ENCODE data around the gene CTSH. TPM values are rescaled to one million over a fixed set of nuclear protein-coding genes. Genes with fewer than 3 reads are reported as not detected.

Gene CTSH
- total and polyA plus RNA-seq, 2 of the 13 experiments (the other 11 are each of a cell fraction or from before 2014, with no cell fraction given), result 265 to 653 TPM

DNA sequence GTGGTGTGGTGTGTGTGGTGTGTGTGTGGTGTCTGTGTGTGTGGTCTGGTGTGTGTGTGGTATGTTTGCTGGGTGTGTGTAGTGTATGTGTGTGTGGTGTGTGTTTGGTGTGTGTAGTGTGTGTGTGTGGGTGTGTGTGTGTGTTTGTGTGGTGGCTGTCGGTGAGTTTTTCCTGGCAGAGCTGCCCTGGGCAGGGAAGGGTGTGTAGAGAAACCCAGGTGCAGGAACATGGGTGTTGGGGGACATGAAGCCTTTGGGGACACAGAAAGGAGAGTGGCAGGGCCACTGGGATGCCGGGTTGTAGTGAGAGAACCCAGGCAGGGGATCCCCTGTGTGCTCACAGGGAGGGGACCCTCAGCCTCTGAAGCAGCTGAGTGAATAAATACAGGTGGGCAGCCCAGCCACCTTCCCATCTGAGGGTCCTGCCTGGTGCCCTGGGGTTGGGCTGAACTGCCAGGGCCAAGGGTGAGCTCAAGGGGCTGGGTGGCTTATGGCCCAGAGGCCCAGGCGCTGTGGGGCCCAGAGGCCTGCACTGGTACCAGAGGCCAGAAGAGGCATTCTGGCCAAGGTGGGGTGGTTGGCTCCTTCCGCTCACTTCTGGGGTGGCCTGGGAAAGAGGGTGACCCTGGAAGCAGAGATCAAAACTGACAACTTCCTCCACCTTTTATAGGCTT lies 48.5 kb upstream of the CTSH start:
- intact Hi-C loops (cut with micrococcal nuclease; ENCODE audit: unreplicated experiment), result loop anchor here (10.0 kb wide), 1 partner anchor 49 kb away; the partner anchor contains the start of gene CTSH
- TSS peak; percentile 98 for BruUV-seq (replicated peaks)
- Histone ChIP-seq H3K4me1 (ENCODE audit: insufficient read depth, low read length) (peaks cover 100% of the 10 kb centered on the region), H4K20me1 (ENCODE audit: insufficient read depth, low read length) (no peaks in the 10 kb centered on the region), H3K4me2 (ENCODE audit: low read depth, low read length) (peak overlapping the region; percentile 71), H3K79me2 (ENCODE audit: insufficient read depth, low read length) (no peaks in the 10 kb centered on the region), H3K9me3 (ENCODE audit: low read length) (no peaks in the 10 kb centered on the region), H3K4me3 (replicated peaks in 1 of 3; ENCODE audit: insufficient read depth in 1 of 3, low read depth in 2 of 3, low read length in 3 of 3) (peak overlapping the region in 1 of 3 experiments; percentile 52; a peak in 2 of 6 replicates), H3K27me3 (ENCODE audit: control insufficient read depth in 1 of 2, insufficient read depth in 2 of 2, low read length in 2 of 2) (no peaks in the 10 kb centered on the region), H3K36me3 (replicated peaks in 1 of 2; ENCODE audit: control insufficient read depth in 1 of 2, insufficient read depth in 2 of 2, low read length in 2 of 2) (no peaks in the 10 kb centered on the region), H3K9ac (ENCODE audit: insufficient read depth, low read depth, low read length) (peak overlapping the region; percentile 95), H3K27ac (ENCODE audit: extremely low read length, insufficient read depth, low read length) (peak overlapping the region; percentile 100), H2AFZ (ENCODE audit: low read length) (no peak overlapping the region)
- in situ Hi-C loops (cut with HindIII; ENCODE audit: extremely low pct_ligation_motif_present, low pct_unique_long_range_greater_than_20kb), result no loop called here
- no peak for FAIRE-seq
- peak; percentile 55 for ATAC-seq
- ChIA-PET CTCF (ENCODE audit: low intra/inter-chr PET ratio, low total read pairs) (no interaction called here), POLR2A (interaction anchor here (0.8 to 2.7 kb wide), 16 partner anchors 7 to 120 kb away, joined by 3 to 26 read pairs (median 10); partner anchors contain the start of genes CTSH and MORF4L1)
- 21% methylated on average over 4 of the region's 4 CpGs for WGBS (ENCODE audit: low lambda C conversion rate)
- no peak for DNase-seq (ENCODE audit: low spot score)
- TF ChIP-seq, protein P1, sequence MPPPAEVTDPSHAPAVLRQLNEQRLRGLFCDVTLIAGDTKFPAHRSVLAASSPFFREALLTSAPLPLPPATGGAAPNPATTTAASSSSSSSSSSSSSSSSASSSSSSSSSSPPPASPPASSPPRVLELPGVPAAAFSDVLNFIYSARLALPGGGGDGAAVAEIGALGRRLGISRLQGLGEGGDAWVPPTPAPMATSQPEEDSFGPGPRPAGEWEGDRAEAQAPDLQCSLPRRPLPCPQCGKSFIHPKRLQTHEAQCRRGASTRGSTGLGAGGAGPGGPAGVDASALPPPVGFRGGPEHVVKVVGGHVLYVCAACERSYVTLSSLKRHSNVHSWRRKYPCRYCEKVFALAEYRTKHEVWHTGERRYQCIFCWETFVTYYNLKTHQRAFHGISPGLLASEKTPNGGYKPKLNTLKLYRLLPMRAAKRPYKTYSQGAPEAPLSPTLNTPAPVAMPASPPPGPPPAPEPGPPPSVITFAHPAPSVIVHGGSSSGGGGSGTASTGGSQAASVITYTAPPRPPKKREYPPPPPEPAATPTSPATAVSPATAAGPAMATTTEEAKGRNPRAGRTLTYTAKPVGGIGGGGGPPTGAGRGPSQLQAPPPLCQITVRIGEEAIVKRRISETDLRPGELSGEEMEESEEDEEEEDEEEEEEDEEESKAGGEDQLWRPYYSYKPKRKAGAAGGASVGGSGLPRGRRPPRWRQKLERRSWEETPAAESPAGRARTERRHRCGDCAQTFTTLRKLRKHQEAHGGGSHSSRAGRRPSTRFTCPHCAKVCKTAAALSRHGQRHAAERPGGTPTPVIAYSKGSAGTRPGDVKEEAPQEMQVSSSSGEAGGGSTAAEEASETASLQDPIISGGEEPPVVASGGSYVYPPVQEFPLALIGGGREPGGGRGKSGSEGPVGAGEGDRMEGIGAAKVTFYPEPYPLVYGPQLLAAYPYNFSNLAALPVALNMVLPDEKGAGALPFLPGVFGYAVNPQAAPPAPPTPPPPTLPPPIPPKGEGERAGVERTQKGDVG (CRISPR knock-in tag; IDR thresholded peaks at IDR 0.05; ENCODE audit: borderline replicate concordance), result no peak
- TF ChIP-seq, protein P2, sequence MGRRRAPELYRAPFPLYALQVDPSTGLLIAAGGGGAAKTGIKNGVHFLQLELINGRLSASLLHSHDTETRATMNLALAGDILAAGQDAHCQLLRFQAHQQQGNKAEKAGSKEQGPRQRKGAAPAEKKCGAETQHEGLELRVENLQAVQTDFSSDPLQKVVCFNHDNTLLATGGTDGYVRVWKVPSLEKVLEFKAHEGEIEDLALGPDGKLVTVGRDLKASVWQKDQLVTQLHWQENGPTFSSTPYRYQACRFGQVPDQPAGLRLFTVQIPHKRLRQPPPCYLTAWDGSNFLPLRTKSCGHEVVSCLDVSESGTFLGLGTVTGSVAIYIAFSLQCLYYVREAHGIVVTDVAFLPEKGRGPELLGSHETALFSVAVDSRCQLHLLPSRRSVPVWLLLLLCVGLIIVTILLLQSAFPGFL (CRISPR knock-in tag; IDR thresholded peaks at IDR 0.05), result 0 out of 2 replicates have a peak, but pooled peaks have one; percentile 11
- TF ChIP-seq, protein P3, sequence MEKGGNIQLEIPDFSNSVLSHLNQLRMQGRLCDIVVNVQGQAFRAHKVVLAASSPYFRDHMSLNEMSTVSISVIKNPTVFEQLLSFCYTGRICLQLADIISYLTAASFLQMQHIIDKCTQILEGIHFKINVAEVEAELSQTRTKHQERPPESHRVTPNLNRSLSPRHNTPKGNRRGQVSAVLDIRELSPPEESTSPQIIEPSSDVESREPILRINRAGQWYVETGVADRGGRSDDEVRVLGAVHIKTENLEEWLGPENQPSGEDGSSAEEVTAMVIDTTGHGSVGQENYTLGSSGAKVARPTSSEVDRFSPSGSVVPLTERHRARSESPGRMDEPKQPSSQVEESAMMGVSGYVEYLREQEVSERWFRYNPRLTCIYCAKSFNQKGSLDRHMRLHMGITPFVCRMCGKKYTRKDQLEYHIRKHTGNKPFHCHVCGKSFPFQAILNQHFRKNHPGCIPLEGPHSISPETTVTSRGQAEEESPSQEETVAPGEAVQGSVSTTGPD (CRISPR knock-in tag; IDR thresholded peaks at IDR 0.05), result peak; percentile 1; the same call in 1 of the 2 replicates
- TF ChIP-seq RBFOX2 (IDR thresholded peaks at IDR 0.05; ENCODE audit: low read depth, low read length) (peak; percentile 73), ZMAT3 (CRISPR knock-in tag; conservative IDR thresholded peaks at IDR 0.05) (0 out of 2 replicates have a peak, but pooled peaks have one; percentile 14), ZSCAN30 (CRISPR knock-in tag; IDR thresholded peaks at IDR 0.05) (no peak), ZNF558 (CRISPR knock-in tag; IDR thresholded peaks at IDR 0.05; ENCODE audit: borderline replicate concordance) (no peak; the same call in 1 of the 2 replicates), HDAC6 (IDR thresholded peaks at IDR 0.05; ENCODE audit: low read depth, low read length) (no peak), ZNF672 (CRISPR knock-in tag; IDR thresholded peaks at IDR 0.05) (peak; percentile 30; the same call in 1 of the 2 replicates), U2AF1 (optimal IDR thresholded peaks at IDR 0.05; ENCODE audit: low read depth, low read length) (peak; percentile 46), SP4 (CRISPR knock-in tag; IDR thresholded peaks at IDR 0.05) (no peak), RCOR2 (CRISPR knock-in tag; IDR thresholded peaks at IDR 0.05) (no peak), CHD4 (IDR thresholded peaks at IDR 0.05; ENCODE audit: borderline replicate concordance, low read length) (no peak; the same call in 1 of the 2 replicates)
- TF ChIP-seq, protein P4, sequence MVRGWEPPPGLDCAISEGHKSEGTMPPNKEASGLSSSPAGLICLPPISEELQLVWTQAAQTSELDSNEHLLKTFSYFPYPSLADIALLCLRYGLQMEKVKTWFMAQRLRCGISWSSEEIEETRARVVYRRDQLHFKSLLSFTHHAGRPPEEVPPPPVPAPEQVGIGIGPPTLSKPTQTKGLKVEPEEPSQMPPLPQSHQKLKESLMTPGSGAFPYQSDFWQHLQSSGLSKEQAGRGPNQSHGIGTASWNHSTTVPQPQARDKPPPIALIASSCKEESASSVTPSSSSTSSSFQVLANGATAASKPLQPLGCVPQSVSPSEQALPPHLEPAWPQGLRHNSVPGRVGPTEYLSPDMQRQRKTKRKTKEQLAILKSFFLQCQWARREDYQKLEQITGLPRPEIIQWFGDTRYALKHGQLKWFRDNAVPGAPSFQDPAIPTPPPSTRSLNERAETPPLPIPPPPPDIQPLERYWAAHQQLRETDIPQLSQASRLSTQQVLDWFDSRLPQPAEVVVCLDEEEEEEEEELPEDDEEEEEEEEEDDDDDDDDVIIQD (CRISPR knock-in tag; IDR thresholded peaks at IDR 0.05; ENCODE audit: low read depth), result no peak
